Stimulated activated CD8-positive, alpha-beta memory T cell treated with anti-CD3 and anti-CD28 coated beads, Interleukin-12 subunit alpha, Interleukin-12 subunit beta, amount 100 ng/mL, for 1 hour (primary cell): ENCODE data around the gene ZDHHC13.
"Not testable (repeated sequence)": the region's sequence is repeated elsewhere in the genome, so short reads cannot be mapped to it uniquely, and the experiment has no call there.

Source experiments
- DNase-seq: peaks from one replicate; pipeline ENCODE4 v3.0.0-alpha.2; 2020; ENCODE audit warnings: low read depth

ZDHHC13 gene

GRCh38 chr11:19101796-19102520 lies 15.0 kb upstream of the ZDHHC13 start:
- no peak for DNase-seq

DNA sequence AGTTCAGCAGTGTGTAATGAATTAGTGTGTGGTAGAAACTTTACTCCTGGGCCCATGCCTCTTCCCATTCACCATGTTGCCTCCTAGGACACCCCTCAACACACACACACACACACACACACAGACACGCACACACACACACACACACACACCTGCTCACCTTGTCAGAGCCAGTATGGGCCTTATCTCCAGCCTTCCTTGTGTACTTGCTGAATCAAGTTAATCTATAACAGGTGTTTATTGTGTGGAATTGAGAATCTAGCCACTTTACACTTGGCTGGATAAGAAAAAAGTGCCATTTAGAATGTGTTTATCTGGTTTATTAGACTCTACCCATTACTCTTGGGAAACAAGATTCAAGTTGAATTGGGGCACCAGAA lies 14.5 kb upstream of the ZDHHC13 start:
- DNase-seq: no peak

DNA sequence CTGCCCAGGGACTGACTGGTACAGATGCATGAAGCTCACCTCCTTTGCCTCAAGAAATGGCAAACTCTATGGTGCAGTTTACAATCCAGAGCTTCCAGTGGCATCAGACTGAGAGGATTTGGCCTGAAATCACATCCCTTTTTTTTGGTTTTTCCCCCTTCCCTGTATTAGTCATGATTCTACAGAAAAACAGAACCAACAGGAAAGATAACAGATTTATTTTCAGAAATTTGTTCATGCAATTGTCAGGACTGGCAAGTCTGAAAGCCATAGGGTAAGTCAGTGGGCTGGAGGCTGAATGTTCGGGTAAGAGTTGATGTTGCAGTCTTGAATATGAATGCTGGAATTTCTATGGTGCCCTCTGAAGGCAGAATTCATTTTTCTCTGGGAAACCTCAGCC lies 12.0 kb upstream of the ZDHHC13 start:
- DNase-seq: no peak

DNA sequence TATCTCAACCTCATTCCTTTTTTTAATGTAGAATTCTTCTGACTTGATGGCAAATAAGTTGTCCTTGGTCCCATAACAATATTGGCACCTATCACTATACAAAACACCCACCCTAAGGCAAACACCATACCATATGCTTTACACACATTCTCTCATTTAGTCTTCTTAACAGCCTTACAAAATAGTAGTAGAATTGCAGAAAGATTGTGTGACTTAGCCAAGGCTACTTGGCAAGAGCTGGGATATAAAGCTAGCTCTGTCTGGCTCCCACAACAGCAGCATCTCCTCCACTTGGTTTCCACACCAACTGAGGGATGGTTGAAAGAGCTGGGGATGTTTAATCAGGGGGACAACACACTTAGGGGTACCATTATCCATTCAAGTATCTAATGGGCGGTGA lies 9.8 kb upstream of the ZDHHC13 start:
- no peak for DNase-seq

- DNase-seq: no peak
Observed at GRCh38 chr11:19110295-19110694, 6.7 kb upstream of the ZDHHC13 start.

DNA sequence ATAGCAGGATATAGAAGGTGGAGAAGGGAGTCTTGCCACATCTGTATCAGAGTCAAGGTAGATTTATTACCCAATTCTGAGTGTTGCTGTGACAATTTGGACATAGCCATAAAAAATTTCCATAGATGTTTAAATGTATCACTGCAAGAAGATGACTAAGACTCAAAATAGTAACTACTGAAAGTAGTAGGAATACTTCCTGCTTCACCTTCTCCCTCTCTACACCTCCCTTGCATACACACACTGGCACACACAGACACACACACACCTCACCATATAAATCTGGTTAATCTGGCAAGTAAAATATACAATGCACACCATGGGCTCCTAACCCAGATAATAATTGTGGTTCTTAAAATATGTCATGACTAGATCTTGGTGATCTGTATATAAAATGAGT lies 5.2 kb upstream of the ZDHHC13 start:
- no peak for DNase-seq

- DNase-seq: no peak
Observed at GRCh38 chr11:19116276-19116970, 545 bp upstream of the ZDHHC13 start.

GRCh38 chr11:19117760-19118097 lies 761 bp downstream of the ZDHHC13 start:
- DNase-seq: no peak

- no peak for DNase-seq
Observed at GRCh38 chr11:19121646-19122045, 4.7 kb downstream of the ZDHHC13 start.

DNA sequence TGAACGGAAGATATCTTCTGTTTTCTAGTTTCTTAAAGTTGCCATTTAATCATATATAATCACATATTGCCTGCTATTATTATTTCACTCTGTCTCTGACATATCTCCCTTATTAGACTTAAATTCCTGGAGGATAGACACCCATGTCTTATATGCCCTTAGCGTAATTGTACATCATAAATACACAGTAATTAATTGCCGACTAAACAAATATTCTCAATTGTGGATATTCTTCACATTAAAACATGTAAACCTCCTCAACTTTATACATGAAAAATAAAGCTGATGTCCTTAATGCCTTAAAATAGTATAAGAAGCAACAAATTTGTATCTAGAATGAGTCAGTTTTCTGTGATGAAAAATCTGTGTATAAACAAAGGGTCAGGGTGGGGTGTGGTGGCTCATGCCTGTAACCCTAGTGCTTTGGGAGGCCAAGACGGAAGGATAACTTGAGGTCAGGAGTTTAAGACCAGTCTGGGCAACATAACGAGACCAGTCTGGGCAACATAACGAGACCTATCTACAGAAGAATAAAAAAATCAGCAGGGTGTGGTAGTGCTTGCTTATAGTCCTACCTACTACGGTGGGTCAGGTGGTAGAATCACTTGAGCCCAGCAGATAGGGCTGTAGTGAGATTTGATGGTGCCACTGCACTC lies 6.1 kb downstream of the ZDHHC13 start:
- DNase-seq: no peak

- not testable (repeated sequence) for DNase-seq
Observed at GRCh38 chr11:19126562-19127325, 9.8 kb downstream of the ZDHHC13 start.

- DNase-seq: no peak
Observed at GRCh38 chr11:19134004-19134403, 17.0 kb downstream of the ZDHHC13 start.

DNA sequence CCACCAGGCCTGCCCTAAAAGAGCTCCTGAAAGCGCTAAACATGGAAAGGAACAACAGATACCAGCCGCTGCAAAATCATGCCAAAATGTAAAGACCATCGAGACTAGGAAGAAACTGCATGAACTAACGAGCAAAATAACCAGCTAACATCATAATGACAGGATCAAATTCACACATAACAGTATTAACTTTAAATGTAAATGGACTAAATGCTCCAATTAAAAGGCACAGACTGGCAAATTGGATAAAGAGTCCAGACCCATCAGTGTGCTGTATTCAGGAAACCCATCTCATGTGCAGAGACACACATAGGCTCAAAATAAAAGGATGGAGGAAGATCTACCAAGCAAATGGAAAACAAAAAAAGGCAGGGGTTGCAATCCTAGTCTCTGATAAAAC lies 19.9 kb downstream of the ZDHHC13 start:
- DNase-seq: not testable (repeated sequence)

DNA sequence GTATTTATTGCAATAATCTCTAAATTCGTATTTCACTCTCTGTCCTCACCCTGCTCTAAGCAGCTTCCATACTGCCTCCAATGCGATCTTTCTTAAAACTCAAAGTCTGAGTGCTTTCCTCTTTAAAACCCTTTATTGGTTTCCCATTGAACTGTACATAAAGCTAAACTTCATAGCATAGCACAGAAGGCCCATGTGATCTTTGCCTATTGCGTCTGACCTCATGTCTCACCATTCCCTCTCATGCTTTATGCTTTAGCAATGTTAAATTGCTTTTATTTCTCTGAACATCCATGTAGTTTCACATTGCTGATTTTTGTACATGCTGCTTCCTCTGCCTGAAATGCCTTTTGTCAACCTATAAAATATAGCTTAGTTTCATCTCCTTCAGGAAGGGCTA lies 28.4 kb downstream of the ZDHHC13 start:
- DNase-seq: no peak

GRCh38 chr11:19156892-19157291 lies 39.9 kb downstream of the ZDHHC13 start:
- no peak for DNase-seq

- no peak for DNase-seq
Observed at GRCh38 chr11:19160847-19161246, 43.9 kb downstream of the ZDHHC13 start.

- no peak for DNase-seq
Observed at GRCh38 chr11:19161651-19162050, 44.7 kb downstream of the ZDHHC13 start.

DNA sequence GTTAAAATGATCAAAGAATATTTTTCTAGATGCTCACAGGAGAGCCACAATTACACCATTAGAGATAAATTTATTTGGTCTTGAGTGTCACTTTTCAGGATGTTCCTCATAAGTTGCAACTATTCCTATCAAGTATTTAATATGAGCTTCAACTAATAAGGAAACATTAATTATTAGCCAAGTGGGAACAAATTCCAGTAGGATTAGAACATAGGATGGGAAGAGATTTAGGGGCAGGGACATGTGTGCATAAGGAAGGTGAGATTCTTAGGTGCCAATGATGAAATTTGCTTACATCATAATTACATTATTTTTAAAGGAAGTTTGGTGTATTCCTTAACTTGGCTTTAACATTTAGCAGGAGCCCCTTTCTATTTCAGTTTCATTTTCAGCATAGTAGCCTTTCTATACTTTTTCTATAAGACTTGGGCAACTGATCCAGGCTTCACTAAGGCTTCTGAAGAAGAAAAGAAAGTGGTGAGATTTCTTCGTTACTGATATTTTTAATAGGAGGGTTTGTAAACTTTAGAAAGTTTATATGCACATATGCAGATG lies 46.1 kb downstream of the ZDHHC13 start:
- DNase-seq: no peak

- DNase-seq: no peak
Observed at GRCh38 chr11:19163617-19164016, 46.6 kb downstream of the ZDHHC13 start.

DNA sequence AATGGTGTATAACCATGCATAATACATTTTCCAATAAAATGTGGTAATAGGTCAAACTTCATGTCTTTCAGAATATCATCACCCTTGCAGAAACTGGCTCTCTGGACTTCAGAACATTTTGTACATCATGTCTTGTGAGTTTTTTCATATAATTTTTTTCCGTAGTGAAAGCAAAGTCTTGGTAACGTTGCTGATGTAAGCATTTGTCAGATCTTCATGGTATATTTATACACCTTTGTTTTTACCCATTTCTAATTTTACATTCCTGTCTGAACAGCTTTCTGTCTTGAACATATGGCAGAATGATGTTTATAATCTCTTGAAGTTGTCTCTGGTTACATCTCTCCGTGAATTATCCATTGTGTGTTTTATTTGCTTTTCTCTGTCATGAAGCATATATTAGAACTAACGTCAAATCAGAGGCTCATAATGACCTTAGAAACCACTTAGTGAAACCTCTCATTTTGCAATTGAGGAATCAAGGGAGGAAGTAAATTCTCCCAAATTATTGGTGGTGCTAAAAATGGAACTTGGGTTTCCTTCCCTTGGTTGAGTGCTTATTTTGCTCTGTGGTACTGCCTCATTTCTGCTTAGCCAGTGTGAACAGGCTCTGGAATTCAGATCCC lies 47.4 kb downstream of the ZDHHC13 start:
- DNase-seq: no peak

DNA sequence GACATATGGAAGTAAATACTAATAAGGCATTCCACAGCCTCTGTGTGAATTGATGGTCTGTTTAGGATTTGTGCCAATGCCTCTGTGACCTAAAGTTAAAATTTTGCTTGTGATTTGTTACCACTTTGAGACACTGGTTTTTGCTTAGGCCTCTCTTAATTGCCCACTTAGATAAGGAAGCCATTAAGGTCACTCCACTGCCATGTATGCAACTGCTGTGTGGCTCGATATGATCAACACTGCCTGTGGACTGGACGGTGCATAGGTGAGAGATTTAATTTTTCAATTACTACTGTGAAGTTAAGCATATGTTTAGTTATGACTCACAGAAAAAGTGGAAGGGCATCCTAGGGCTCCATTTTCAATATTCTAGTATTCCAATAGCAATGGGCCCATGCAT lies 47.9 kb downstream of the ZDHHC13 start:
- DNase-seq: no peak

DNA sequence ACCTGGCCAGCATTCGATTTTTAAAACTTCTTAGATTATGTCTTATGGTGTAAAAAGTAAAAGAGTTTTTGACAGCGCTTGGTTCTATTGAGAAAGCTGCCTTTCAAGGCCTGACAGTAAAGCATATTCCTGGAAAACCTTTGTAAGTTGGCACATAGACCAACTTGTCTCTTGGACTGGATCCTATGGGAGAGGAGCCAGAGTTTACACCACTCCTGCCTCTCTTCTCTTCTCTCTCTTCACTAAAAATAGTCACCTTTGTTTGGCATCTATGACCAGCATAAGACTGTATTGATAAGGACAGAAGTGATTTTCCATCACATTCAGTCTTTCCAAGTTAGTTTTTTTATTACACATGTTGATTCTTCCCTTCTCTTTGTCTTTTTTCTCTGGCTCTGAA lies 51.1 kb downstream of the ZDHHC13 start:
- DNase-seq: no peak
